22Rv1 (cell line): ENCODE data around the gene CLK4.

ENCODE experiments used
- CTCF ChIP-seq: fragments of 450-650 bp; IDR thresholded peaks from 2 replicates; pipeline ENCODE4 v1.5.1; 2017; ENCODE audit warnings: mild to moderate bottlenecking
- ZFX ChIP-seq: fragments of 450-650 bp; IDR thresholded peaks from 2 replicates; pipeline ENCODE4 v1.6.1; 2017; ENCODE audit warnings: antibody characterized with exemption, borderline replicate concordance

DNA sequence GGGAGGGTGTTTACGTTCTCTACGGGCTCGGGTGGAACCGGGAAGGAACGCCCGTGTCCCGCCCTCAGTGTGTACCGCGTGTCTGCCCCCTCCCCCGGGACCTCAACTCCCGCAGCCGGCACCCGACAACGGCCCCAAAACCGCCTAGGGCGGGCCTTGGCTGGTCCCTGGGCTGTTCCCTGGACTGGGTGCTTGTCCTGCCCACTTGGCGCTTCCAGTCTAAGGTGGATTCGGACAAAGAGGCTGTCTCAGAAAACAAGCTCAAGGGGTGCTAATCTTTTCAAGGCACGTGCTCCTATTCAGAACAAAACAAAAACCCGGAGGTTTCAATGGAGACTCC lies 379 bp upstream of the CLK4 start:
- no peak for TF ChIP-seq CTCF
- TF ChIP-seq ZFX = no peak
